HG03060 (cell line): ENCODE measurements around the gene CUL3.
A peak's percentile ranks its signal among the peaks of the same experiment; 100 is the strongest.
"Not testable (repeated sequence)": the region's sequence is repeated elsewhere in the genome, so short reads cannot be mapped to it uniquely, and the experiment has no call there.

Experiments
- ATAC-seq: cut with Tn5 transposase; IDR thresholded peaks from one replicate; pipeline ENCODE4 v1.9.1; 2021; ENCODE audit warnings: low read depth, moderate number of reproducible peaks; ENCODE audit not compliant: unreplicated experiment

Gene CUL3

GRCh38 chr2:224546926-224547325, 38.2 kb downstream of the CUL3 start:
- no peak for ATAC-seq

- ATAC-seq, result no peak
Measured at GRCh38 chr2:224545884-224546644, 39.1 kb downstream of the CUL3 start.

- ATAC-seq, result no peak
Measured at GRCh38 chr2:224543939-224544338, 41.2 kb downstream of the CUL3 start.

GRCh38 chr2:224538561-224539138, 46.5 kb downstream of the CUL3 start:
- no peak for ATAC-seq

GRCh38 chr2:224532931-224533330, 52.2 kb downstream of the CUL3 start:
- ATAC-seq, result no peak

GRCh38 chr2:224532441-224532840, 52.7 kb downstream of the CUL3 start:
- ATAC-seq, result no peak

GRCh38 chr2:224528171-224528570, 57.0 kb downstream of the CUL3 start:
- no peak for ATAC-seq

- ATAC-seq, result no peak
Measured at GRCh38 chr2:224525774-224526173, 59.4 kb downstream of the CUL3 start.

- ATAC-seq, result no peak
Measured at GRCh38 chr2:224524657-224525056, 60.5 kb downstream of the CUL3 start.

GRCh38 chr2:224523626-224524577, 61.3 kb downstream of the CUL3 start:
- no peak for ATAC-seq

- not testable (repeated sequence) for ATAC-seq
Measured at GRCh38 chr2:224522483-224522882, 62.7 kb downstream of the CUL3 start.

- ATAC-seq, result peak; percentile 71
Measured at GRCh38 chr2:224520064-224520463, 65.1 kb downstream of the CUL3 start.

GRCh38 chr2:224518806-224519580, 66.2 kb downstream of the CUL3 start:
- ATAC-seq, result no peak

- ATAC-seq, result no peak
Measured at GRCh38 chr2:224517963-224518362, 67.2 kb downstream of the CUL3 start.

- ATAC-seq, result not testable (repeated sequence)
Measured at GRCh38 chr2:224516393-224516792, 68.8 kb downstream of the CUL3 start.

- ATAC-seq, result no peak
Measured at GRCh38 chr2:224513991-224514390, 71.2 kb downstream of the CUL3 start.

- no peak for ATAC-seq
Measured at GRCh38 chr2:224507789-224508188, 77.4 kb downstream of the CUL3 start.

- no peak for ATAC-seq
Measured at GRCh38 chr2:224506494-224506893, 78.7 kb downstream of the CUL3 start.

GRCh38 chr2:224498991-224499390, 86.2 kb downstream of the CUL3 start:
- ATAC-seq, result no peak

- ATAC-seq, result no peak
Measured at GRCh38 chr2:224492531-224492930, 92.6 kb downstream of the CUL3 start.
